ENCODE measurements around the gene OBP2A.

Gene OBP2A

GRCh38 chr9:135552698-135553171 lies 6.8 kb downstream of the OBP2A start:
- no peak for TF ChIP-seq CTCF (IDR thresholded peaks at IDR 0.05; ENCODE audit: borderline replicate concordance, insufficient read depth, low read depth, low read length)
- H3K4me3 ChIP-seq (ENCODE audit: low read depth, low read length): no peak overlapping the region

GRCh38 chr9:135554718-135555117 lies 8.8 kb downstream of the OBP2A start:
- no peak overlapping the region for H3K4me3 ChIP-seq (ENCODE audit: low read depth, low read length)
- no peak for TF ChIP-seq CTCF (IDR thresholded peaks at IDR 0.05; ENCODE audit: borderline replicate concordance, insufficient read depth, low read depth, low read length)

- no peak for TF ChIP-seq CTCF (IDR thresholded peaks at IDR 0.05; ENCODE audit: borderline replicate concordance, insufficient read depth, low read depth, low read length)
- H3K4me3 ChIP-seq (ENCODE audit: low read depth, low read length): no peak overlapping the region
These were observed 9.3 kb downstream of the OBP2A start for GRCh38 chr9:135555203-135555602.

GRCh38 chr9:135555910-135556309 lies 10.0 kb downstream of the OBP2A start:
- no peak overlapping the region for H3K4me3 ChIP-seq (ENCODE audit: low read depth, low read length)
- no peak for TF ChIP-seq CTCF (IDR thresholded peaks at IDR 0.05; ENCODE audit: borderline replicate concordance, insufficient read depth, low read depth, low read length)

GRCh38 chr9:135559606-135560005 lies 13.7 kb downstream of the OBP2A start:
- no peak overlapping the region for H3K4me3 ChIP-seq (ENCODE audit: low read depth, low read length)
- TF ChIP-seq CTCF (IDR thresholded peaks at IDR 0.05; ENCODE audit: borderline replicate concordance, insufficient read depth, low read depth, low read length): no peak

- H3K4me3 ChIP-seq (ENCODE audit: low read depth, low read length): no peak within 1 kb of the TSS
- no peak for TF ChIP-seq CTCF (IDR thresholded peaks at IDR 0.05; ENCODE audit: borderline replicate concordance, insufficient read depth, low read depth, low read length)
These were observed 15.7 kb downstream of the OBP2A start, which contains the start of gene PAEP for GRCh38 chr9:135561391-135562234. Gene PAEP, plus strand, starts transcription at chr9:135561756.

GRCh38 chr9:135562235-135562745 lies 16.4 kb downstream of the OBP2A start:
- no peak for TF ChIP-seq CTCF (IDR thresholded peaks at IDR 0.05; ENCODE audit: borderline replicate concordance, insufficient read depth, low read depth, low read length)
- no peak overlapping the region for H3K4me3 ChIP-seq (ENCODE audit: low read depth, low read length)

Measured in GM12875 (cell line).